Neural cell (in vitro differentiated cells): ENCODE results near the gene CACNA1C. TPM values are rescaled to one million over a fixed set of nuclear protein-coding genes. Genes with fewer than 3 reads are reported as not detected.

Experiments used
- H2AFZ ChIP-seq: fragments of 200-600, 300-800 bp; sonication (generic), shearing (Covaris generic); 2 replicates; pipeline ENCODE4 v1.6.0; 2014; ENCODE audit warnings: low read depth, mild to moderate bottlenecking, antibody characterized with exemption, low read length, moderate library complexity
- H3F3A ChIP-seq: fragments of 200-600 bp; shearing (Covaris generic); 2 replicates; pipeline ENCODE4 v1.6.1; 2016; ENCODE audit warnings: mild to moderate bottlenecking, moderate library complexity, mixed read lengths, antibody characterized with exemption, low read length; ENCODE audit not compliant: insufficient read depth, poor library complexity, severe bottlenecking
- H3K27ac ChIP-seq: fragments of 200-600, 300-800 bp; sonication (generic), shearing (Covaris generic); 2 replicates; pipeline ENCODE4 v1.5.1; 2014; ENCODE audit warnings: mild to moderate bottlenecking, low read length, moderate library complexity
- H3K27me3 ChIP-seq: fragments of 300-800, 200-600 bp; sonication (generic), shearing (Covaris generic); 2 replicates; pipeline ENCODE4 v1.6.0; 2014; ENCODE audit warnings: mild to moderate bottlenecking, low read depth, low read length, moderate library complexity; ENCODE audit not compliant: insufficient read depth
- H3K36me3 ChIP-seq: fragments of 300-800, 200-600 bp; sonication (generic), shearing (Covaris generic); 2 replicates; pipeline ENCODE4 v1.5.1; 2014; ENCODE audit warnings: mild to moderate bottlenecking, antibody characterized with exemption, low read length, moderate library complexity; ENCODE audit not compliant: insufficient read depth
- H3K4me2 ChIP-seq: fragments of 300-800, 200-600 bp; sonication (generic), shearing (Covaris generic); 2 replicates; pipeline ENCODE4 v1.6.0; 2014; ENCODE audit warnings: mild to moderate bottlenecking, low read length
- H3K4me3 ChIP-seq: fragments of 300-800, 200-600 bp; sonication (generic), shearing (Covaris generic); 2 replicates; pipeline ENCODE4 v1.5.1; 2014; ENCODE audit warnings: mild to moderate bottlenecking, low read length, moderate library complexity
- H3K79me2 ChIP-seq: fragments of 200-600 bp; shearing (Covaris generic); replicated peaks from 2 replicates; pipeline ENCODE4 v1.6.0; 2014; ENCODE audit warnings: mild to moderate bottlenecking, low read length, moderate library complexity; ENCODE audit not compliant: insufficient read depth
- H3K9ac ChIP-seq: fragments of 300-800, 200-600 bp; sonication (generic), shearing (Covaris generic); 2 replicates; pipeline ENCODE4 v1.6.1; 2016; ENCODE audit warnings: mild to moderate bottlenecking, low read length, mixed read lengths
- H3K9me2 ChIP-seq: fragments of 200-600 bp; shearing (Covaris generic); 2 replicates; pipeline ENCODE4 v1.6.1; 2016; ENCODE audit warnings: mild to moderate bottlenecking, low read length, mixed read lengths; ENCODE audit not compliant: insufficient read depth
- H3K9me3 ChIP-seq: fragments of 200-600, 300-800 bp; sonication (generic), shearing (Covaris generic); 2 replicates; pipeline ENCODE4 v1.6.1; 2016; ENCODE audit warnings: mild to moderate bottlenecking, mixed run types, low read length, moderate library complexity, mixed read lengths
- H4K20me1 ChIP-seq: fragments of 200-600 bp; shearing (Covaris generic); 2 replicates; pipeline ENCODE4 v1.6.1; 2016; ENCODE audit warnings: mild to moderate bottlenecking, mixed run types; ENCODE audit not compliant: insufficient read depth
- EP300 ChIP-seq: fragments of 450-650 bp; conservative IDR thresholded peaks from 2 replicates; pipeline ENCODE4 v1.6.1; 2014; ENCODE audit warnings: antibody characterized with exemption, mild to moderate bottlenecking, moderate library complexity; ENCODE audit not compliant: poor library complexity, severe bottlenecking
- EZH2 ChIP-seq: fragments of 200-600, 300-800 bp; shearing (Covaris generic), sonication (generic); IDR thresholded peaks from 2 replicates; pipeline ENCODE4 v1.6.1; 2014; ENCODE audit warnings: antibody characterized with exemption, low read length, borderline replicate concordance, mild to moderate bottlenecking; ENCODE audit not compliant: insufficient read depth, poor library complexity, severe bottlenecking
- MXI1 ChIP-seq: fragments of 450-650 bp; conservative IDR thresholded peaks from 2 replicates; pipeline ENCODE4 v1.6.1; 2014; ENCODE audit warnings: antibody characterized with exemption, mild to moderate bottlenecking; ENCODE audit not compliant: poor library complexity, severe bottlenecking
- RAD21 ChIP-seq: fragments of 450-650 bp; conservative IDR thresholded peaks from 2 replicates; pipeline ENCODE4 v1.6.1; 2014; ENCODE audit warnings: antibody characterized with exemption, mild to moderate bottlenecking, moderate library complexity
- SMC3 ChIP-seq: fragments of 450-650 bp; conservative IDR thresholded peaks from 2 replicates; pipeline ENCODE4 v1.6.1; 2014; ENCODE audit warnings: antibody characterized with exemption, mild to moderate bottlenecking, moderate library complexity; ENCODE audit not compliant: poor library complexity
- polyA plus RNA-seq: library from polyadenylated mRNA; depleted of rRNA; stranded (reverse); fragments of >200 nt; gene quantifications from 2 replicates; pipeline ENCODE4 v1.2.3, GENCODE V29; 2014
- TF ChIP-seq, protein P1 (sequence below): fragments of 450-650 bp; IDR thresholded peaks from 2 replicates; pipeline ENCODE4 v1.5.1; 2014; ENCODE audit warnings: antibody characterized with exemption, mild to moderate bottlenecking, moderate library complexity; ENCODE audit not compliant: poor library complexity, severe bottlenecking
- TF ChIP-seq, protein P2 (sequence below): IDR thresholded peaks from 2 replicates; pipeline ENCODE4 v1.6.1; 2012; ENCODE audit warnings: borderline replicate concordance

The CACNA1C gene
- polyA plus RNA-seq, 1 donor from 2014 or later = 9.7 TPM

DNA sequence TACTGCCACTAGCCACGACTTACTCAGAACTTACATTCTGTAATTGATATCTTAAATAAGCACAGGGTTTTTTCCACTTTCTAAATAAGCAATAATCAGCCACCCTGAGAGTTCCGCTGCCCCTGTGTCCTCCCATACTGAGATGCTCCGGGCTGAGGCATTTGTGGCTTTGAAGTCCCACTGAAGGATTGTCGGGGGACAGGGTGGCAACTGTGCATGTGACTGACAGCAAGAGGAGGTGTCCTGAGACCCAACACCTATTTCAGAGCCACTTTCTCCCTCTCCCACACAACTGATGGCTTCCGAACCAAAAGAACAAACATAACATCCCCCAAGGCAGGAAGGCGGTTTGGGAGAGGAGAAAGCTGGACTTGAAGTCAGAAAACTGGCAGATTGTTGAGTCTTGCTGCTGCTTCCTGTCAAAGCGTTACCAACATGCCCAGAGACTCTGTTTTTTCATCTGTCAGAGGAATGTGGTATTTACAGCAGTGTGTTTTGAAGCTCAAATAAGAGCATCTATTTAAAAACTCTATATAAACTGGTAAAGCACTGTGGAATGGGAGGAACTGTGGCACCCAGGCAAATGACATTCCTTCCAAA lies 584.1 kb downstream of the CACNA1C start:
- no peaks in the 10 kb centered on the region for H3K9me2 ChIP-seq
- no peaks in the 10 kb centered on the region for H3K27me3 ChIP-seq
- H2AFZ ChIP-seq = no peak overlapping the region
- no peak overlapping the region for H3K9ac ChIP-seq
- no peak for TF ChIP-seq SMC3
- TF ChIP-seq, protein P1, sequence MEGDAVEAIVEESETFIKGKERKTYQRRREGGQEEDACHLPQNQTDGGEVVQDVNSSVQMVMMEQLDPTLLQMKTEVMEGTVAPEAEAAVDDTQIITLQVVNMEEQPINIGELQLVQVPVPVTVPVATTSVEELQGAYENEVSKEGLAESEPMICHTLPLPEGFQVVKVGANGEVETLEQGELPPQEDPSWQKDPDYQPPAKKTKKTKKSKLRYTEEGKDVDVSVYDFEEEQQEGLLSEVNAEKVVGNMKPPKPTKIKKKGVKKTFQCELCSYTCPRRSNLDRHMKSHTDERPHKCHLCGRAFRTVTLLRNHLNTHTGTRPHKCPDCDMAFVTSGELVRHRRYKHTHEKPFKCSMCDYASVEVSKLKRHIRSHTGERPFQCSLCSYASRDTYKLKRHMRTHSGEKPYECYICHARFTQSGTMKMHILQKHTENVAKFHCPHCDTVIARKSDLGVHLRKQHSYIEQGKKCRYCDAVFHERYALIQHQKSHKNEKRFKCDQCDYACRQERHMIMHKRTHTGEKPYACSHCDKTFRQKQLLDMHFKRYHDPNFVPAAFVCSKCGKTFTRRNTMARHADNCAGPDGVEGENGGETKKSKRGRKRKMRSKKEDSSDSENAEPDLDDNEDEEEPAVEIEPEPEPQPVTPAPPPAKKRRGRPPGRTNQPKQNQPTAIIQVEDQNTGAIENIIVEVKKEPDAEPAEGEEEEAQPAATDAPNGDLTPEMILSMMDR = no peak
- no peak for TF ChIP-seq EP300
- peaks cover 13% of the 10 kb centered on the region for H3K36me3 ChIP-seq
- H3K79me2 ChIP-seq = no peaks in the 10 kb centered on the region
- H3K9me3 ChIP-seq = no peaks in the 10 kb centered on the region
- H3K27ac ChIP-seq = no peak overlapping the region
- no peak overlapping the region for H3K4me2 ChIP-seq
- no peaks in the 10 kb centered on the region for H3F3A ChIP-seq
- H4K20me1 ChIP-seq = no peaks in the 10 kb centered on the region
- H3K4me3 ChIP-seq = no peak overlapping the region

DNA sequence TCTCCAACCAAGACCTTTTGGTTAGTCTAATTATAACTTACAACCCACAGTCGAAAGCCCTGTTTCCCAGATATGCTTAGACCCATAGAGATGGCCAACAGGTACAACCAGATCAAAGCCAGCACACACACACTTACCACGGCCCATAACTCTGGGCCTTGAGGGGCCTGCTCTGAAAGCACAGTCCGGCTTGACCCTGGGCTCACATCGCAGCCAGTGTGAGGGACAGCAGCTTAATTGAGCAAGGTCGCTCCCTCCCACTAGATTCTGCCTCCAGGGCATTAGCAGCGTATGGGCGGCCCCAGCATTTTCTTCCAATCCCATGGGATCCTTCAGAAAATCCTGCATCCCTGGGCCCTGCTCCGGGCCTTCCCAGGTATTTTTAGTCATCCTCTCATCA lies 584.6 kb downstream of the CACNA1C start:
- Histone ChIP-seq H3K9ac (no peak overlapping the region), H3K9me2 (no peaks in the 10 kb centered on the region), H4K20me1 (no peaks in the 10 kb centered on the region), H3K4me2 (no peak overlapping the region), H3K36me3 (peaks cover 13% of the 10 kb centered on the region), H3K9me3 (no peaks in the 10 kb centered on the region), H3K27ac (no peak overlapping the region), H3K27me3 (no peaks in the 10 kb centered on the region), H3F3A (no peaks in the 10 kb centered on the region), H2AFZ (no peak overlapping the region), H3K79me2 (no peaks in the 10 kb centered on the region), H3K4me3 (no peak overlapping the region)
- TF ChIP-seq RAD21 (no peak), SMC3 (no peak), EZH2 (no peak), EP300 (no peak), MXI1 (no peak)
- TF ChIP-seq, protein P2, sequence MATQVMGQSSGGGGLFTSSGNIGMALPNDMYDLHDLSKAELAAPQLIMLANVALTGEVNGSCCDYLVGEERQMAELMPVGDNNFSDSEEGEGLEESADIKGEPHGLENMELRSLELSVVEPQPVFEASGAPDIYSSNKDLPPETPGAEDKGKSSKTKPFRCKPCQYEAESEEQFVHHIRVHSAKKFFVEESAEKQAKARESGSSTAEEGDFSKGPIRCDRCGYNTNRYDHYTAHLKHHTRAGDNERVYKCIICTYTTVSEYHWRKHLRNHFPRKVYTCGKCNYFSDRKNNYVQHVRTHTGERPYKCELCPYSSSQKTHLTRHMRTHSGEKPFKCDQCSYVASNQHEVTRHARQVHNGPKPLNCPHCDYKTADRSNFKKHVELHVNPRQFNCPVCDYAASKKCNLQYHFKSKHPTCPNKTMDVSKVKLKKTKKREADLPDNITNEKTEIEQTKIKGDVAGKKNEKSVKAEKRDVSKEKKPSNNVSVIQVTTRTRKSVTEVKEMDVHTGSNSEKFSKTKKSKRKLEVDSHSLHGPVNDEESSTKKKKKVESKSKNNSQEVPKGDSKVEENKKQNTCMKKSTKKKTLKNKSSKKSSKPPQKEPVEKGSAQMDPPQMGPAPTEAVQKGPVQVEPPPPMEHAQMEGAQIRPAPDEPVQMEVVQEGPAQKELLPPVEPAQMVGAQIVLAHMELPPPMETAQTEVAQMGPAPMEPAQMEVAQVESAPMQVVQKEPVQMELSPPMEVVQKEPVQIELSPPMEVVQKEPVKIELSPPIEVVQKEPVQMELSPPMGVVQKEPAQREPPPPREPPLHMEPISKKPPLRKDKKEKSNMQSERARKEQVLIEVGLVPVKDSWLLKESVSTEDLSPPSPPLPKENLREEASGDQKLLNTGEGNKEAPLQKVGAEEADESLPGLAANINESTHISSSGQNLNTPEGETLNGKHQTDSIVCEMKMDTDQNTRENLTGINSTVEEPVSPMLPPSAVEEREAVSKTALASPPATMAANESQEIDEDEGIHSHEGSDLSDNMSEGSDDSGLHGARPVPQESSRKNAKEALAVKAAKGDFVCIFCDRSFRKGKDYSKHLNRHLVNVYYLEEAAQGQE = no peak
- TF ChIP-seq, protein P1 = no peak
